ENCODE data around the gene UCHL3.
A peak's percentile ranks its signal among the peaks of the same experiment; 100 is the strongest.

GRCh38 chr13:75514080-75514995 is 35.3 kb upstream of the UCHL3 start:
- peak; percentile 33 for TF ChIP-seq FOSL1 (tag; conservative IDR thresholded peaks at IDR 0.05)
- no peak for TF ChIP-seq PRDM10 (IDR thresholded peaks at IDR 0.05; ENCODE audit: partially characterized antibody)
- TF ChIP-seq SREBF2 (CRISPR knock-in tag; IDR thresholded peaks at IDR 0.05): no peak
- no peak for TF ChIP-seq NCOA4 (IDR thresholded peaks at IDR 0.05; ENCODE audit: partially characterized antibody)

All from K562 (cell line).